Measurements from ENCODE around the gene MAP7D3.

The MAP7D3 gene

GRCh38 chrX:136203438-136203837 is 47.8 kb downstream of the MAP7D3 start:
- FAIRE-seq, result no peak

- peak; percentile 90 for FAIRE-seq
Measured at GRCh38 chrX:136202889-136203288, 48.3 kb downstream of the MAP7D3 start.

- FAIRE-seq, result no peak
Measured at GRCh38 chrX:136201601-136202000, 49.6 kb downstream of the MAP7D3 start.

- no peak for FAIRE-seq
Measured at GRCh38 chrX:136200466-136200865, 50.7 kb downstream of the MAP7D3 start.

- FAIRE-seq, result no peak
Measured at GRCh38 chrX:136199365-136199764, 51.8 kb downstream of the MAP7D3 start.

GRCh38 chrX:136198678-136199243 is 52.4 kb downstream of the MAP7D3 start:
- no peak for FAIRE-seq

GRCh38 chrX:136198010-136198409 is 53.2 kb downstream of the MAP7D3 start:
- FAIRE-seq, result peak; percentile 38

GRCh38 chrX:136196691-136197155 is 54.5 kb downstream of the MAP7D3 start:
- FAIRE-seq, result no peak

- FAIRE-seq, result peak; percentile 47
Measured at GRCh38 chrX:136195247-136195646, 56.0 kb downstream of the MAP7D3 start.

- no peak for FAIRE-seq
Measured at GRCh38 chrX:136194536-136194935, 56.7 kb downstream of the MAP7D3 start.

GRCh38 chrX:136193771-136194170 is 57.4 kb downstream of the MAP7D3 start:
- no peak for FAIRE-seq

- no peak for FAIRE-seq
Measured at GRCh38 chrX:136192839-136193414, 58.3 kb downstream of the MAP7D3 start.

- FAIRE-seq, result no peak
Measured at GRCh38 chrX:136192135-136192534, 59.1 kb downstream of the MAP7D3 start.

- no peak for FAIRE-seq
Measured at GRCh38 chrX:136191171-136191570, 60.0 kb downstream of the MAP7D3 start.

GRCh38 chrX:136190038-136190713 is 61.0 kb downstream of the MAP7D3 start:
- FAIRE-seq, result no peak

GRCh38 chrX:136189222-136189621 is 62.0 kb downstream of the MAP7D3 start:
- no peak for FAIRE-seq

GRCh38 chrX:136186023-136186413 is 65.2 kb downstream of the MAP7D3 start:
- no peak for FAIRE-seq

- no peak for FAIRE-seq
Measured at GRCh38 chrX:136185401-136186022, 65.7 kb downstream of the MAP7D3 start.

GRCh38 chrX:136183917-136184316 is 67.3 kb downstream of the MAP7D3 start:
- FAIRE-seq, result no peak

GRCh38 chrX:136183172-136183571 is 68.0 kb downstream of the MAP7D3 start:
- peak; percentile 92 for FAIRE-seq

GRCh38 chrX:136182414-136182813 is 68.8 kb downstream of the MAP7D3 start:
- FAIRE-seq, result no peak

- FAIRE-seq, result no peak
Measured at GRCh38 chrX:136179133-136179532, 72.1 kb downstream of the MAP7D3 start.

- FAIRE-seq, result peak; percentile 90
Measured at GRCh38 chrX:136176399-136176825, 74.8 kb downstream of the MAP7D3 start.

GRCh38 chrX:136171420-136171819 is 79.8 kb downstream of the MAP7D3 start:
- peak; percentile 86 for FAIRE-seq
